Measurements from ENCODE around the gene KIF5B.
A peak's percentile ranks its signal among the peaks of the same experiment; 100 is the strongest.
"Not testable (repeated sequence)": the region's sequence is repeated elsewhere in the genome, so short reads cannot be mapped to it uniquely, and the experiment has no call there.

Gene KIF5B

GRCh38 chr10:32060347-32060746 lies 4.1 kb upstream of the KIF5B start:
- CTCF ChIA-PET: no interaction called here
- POLR2A ChIA-PET (ENCODE audit: low non-redundant PET): no interaction called here
- no peak overlapping the region for H3K27ac ChIP-seq
- DNase-seq (ENCODE audit: low spot score): no peak
- TF ChIP-seq CTCF (conservative IDR thresholded peaks at IDR 0.05; ENCODE audit: low read depth): no peak

DNA sequence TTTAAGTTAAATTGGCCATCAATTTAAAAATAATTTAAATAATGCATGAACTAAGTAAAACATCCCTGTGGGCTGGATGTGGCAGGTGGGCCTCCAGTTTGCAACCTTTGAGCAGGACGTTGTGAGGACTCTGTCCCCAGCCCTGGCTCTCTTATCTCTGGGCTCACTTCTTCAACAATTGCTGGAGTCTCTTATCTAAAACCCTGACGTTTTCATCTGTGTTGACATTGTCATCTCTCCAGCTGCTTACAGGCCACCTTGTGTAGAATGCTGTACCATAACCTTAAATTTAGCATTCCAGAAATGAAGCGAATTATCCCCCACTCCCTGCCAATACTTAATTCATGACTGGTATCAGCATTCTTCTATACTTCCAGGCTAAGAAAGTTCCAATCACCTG lies 3.2 kb upstream of the KIF5B start:
- H3K27ac ChIP-seq: no peak overlapping the region
- DNase-seq (ENCODE audit: low spot score): no peak
- no peak for TF ChIP-seq CTCF (conservative IDR thresholded peaks at IDR 0.05; ENCODE audit: low read depth)
- ChIA-PET POLR2A (ENCODE audit: low non-redundant PET) (no interaction called here), CTCF (no interaction called here)

GRCh38 chr10:32057036-32057372 lies 779 bp upstream of the KIF5B start:
- ChIA-PET POLR2A (ENCODE audit: low non-redundant PET) (no interaction called here), CTCF (no interaction called here)
- H3K27ac ChIP-seq: peak overlapping the region; percentile 93
- TF ChIP-seq CTCF (conservative IDR thresholded peaks at IDR 0.05; ENCODE audit: low read depth): no peak
- DNase-seq (ENCODE audit: low spot score): no peak

GRCh38 chr10:32055478-32056135 lies 618 bp downstream of the KIF5B start:
- H3K27ac ChIP-seq: peak overlapping the region; percentile 93
- POLR2A ChIA-PET (ENCODE audit: low non-redundant PET): no interaction called here
- peak; percentile 63 for DNase-seq (ENCODE audit: low spot score)
- CTCF ChIA-PET: no interaction called here
- no peak for TF ChIP-seq CTCF (conservative IDR thresholded peaks at IDR 0.05; ENCODE audit: low read depth)

DNA sequence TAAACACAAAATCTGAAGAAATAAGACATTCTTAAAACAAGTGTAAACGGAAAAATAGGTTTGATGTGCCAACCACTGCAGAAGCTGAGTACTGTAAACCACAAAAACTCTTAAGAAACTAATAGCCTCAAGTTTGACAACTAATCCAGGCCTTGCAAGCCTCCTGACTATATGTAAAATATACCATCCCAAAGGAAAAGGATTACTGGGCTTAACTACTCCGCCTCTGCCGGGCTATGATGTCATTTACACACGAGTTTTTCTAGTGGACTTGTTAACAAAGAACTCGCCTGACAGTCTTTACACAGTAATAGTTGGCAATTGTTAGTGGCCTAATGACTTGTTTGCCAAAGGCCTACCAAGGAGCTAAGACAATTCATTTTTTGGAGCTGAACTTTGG lies 2.1 kb downstream of the KIF5B start:
- POLR2A ChIA-PET (ENCODE audit: low non-redundant PET): no interaction called here
- no peak for TF ChIP-seq CTCF (conservative IDR thresholded peaks at IDR 0.05; ENCODE audit: low read depth)
- H3K27ac ChIP-seq: no peak overlapping the region
- no peak for DNase-seq (ENCODE audit: low spot score)
- CTCF ChIA-PET: no interaction called here

DNA sequence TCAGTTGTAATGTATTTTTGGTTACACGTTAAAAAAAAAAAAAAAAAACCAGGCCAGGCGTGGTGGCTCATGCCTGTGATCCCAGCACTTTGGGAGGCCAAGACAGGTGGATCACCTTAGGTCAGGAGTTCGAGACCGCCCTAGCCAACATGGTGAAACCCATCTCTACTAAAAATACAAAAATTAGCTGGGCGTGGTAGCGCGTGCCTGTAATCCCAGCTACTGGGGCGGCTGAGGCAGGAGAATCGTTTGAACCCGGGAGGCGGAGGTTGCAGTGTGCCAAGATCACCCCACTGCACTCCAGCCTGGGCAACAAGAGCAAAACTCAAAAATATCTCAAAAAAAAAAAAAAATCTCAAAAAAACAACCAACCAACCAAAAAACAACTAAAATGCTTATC lies 2.8 kb downstream of the KIF5B start:
- POLR2A ChIA-PET (ENCODE audit: low non-redundant PET): interaction anchor here (0.7 kb wide), 1 partner anchor 13 kb away, joined by 3 read pairs; no protein-coding TSS in a partner anchor
- CTCF ChIA-PET: interaction anchor here (0.6 kb wide), 1 partner anchor 250 kb away, joined by 3 read pairs; no protein-coding TSS in a partner anchor
- H3K27ac ChIP-seq; DNase-seq (ENCODE audit: low spot score): not testable (repeated sequence)

DNA sequence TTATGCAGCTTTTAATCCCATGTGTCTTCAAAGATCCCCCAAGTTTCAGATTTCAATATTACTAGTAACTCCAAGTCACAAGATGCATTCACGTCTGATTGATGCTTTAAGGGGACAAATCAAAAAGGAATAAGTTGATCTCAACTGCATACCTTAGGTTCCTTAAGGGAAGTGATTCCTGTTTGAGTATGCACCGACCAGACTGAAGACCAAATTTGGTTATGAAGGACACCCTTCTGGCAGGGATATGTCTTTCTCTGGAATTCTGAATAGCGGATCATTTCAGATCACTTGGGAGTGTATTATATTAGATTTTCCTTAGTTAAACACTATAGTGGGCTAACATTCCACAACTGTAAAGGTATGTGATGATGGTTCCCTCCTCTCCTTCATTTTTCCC lies 4.3 kb downstream of the KIF5B start:
- TF ChIP-seq CTCF (conservative IDR thresholded peaks at IDR 0.05; ENCODE audit: low read depth): no peak
- no peak for DNase-seq (ENCODE audit: low spot score)
- CTCF ChIA-PET: interaction anchor here (0.5 kb wide), 1 partner anchor 244 kb away, joined by 4 read pairs; no protein-coding TSS in a partner anchor

More for the DNA sequence above, 4.3 kb downstream of the KIF5B start:
- no peak overlapping the region for H3K27ac ChIP-seq
- POLR2A ChIA-PET (ENCODE audit: low non-redundant PET): no interaction called here

Data from RWPE1 (cell line).